SH-SY5Y (cell line): ENCODE data around the gene MINAR1.

Experiments used
- GATA2 ChIP-seq: IDR thresholded peaks from 2 replicates; pipeline ENCODE4 v1.6.1; 2011; ENCODE audit warnings: mild to moderate bottlenecking, low read depth, low read length
- GATA3 ChIP-seq: IDR thresholded peaks from 2 replicates; pipeline ENCODE4 v1.6.1; 2011; ENCODE audit warnings: low read depth, mild to moderate bottlenecking, low read length, moderate library complexity

- TF ChIP-seq GATA2 (no peak), GATA3 (no peak)
Observed at GRCh38 chr15:79412010-79412409, 20.1 kb upstream of the MINAR1 start.
